ENCODE results near the gene AURKAIP1.

DNA sequence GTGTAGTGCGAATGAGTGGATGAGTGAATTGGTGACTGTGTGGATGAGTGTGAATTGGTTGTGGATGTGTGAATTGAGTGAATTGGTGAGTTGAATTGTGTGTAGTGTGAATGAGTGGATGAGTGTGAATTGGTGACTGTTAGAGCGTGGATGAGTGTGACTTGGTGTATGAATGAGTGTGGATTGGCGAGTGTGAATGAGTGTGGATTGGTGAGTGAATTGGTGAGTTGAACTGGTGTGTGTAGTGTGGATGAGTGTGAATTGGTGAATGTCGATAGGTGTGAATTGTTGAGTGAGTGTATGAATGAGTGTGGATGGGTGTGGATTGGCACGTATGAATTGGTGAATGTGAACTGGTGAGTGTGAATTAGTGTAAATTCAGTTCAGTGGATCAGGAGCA, 7.7 kb downstream of the AURKAIP1 start:
- TF ChIP-seq CTCF (conservative IDR thresholded peaks at IDR 0.05 in 1 of 2, IDR thresholded peaks at IDR 0.05 in 1 of 2; ENCODE audit: low read depth in 1 of 2, low read length in 2 of 2) = no peak
- no peak for TF ChIP-seq EZH2 (IDR thresholded peaks at IDR 0.05; ENCODE audit: low read length, missing control alignments)
